HG03575 (cell line): Measurements from ENCODE around the gene ATIC.

Experiments used
- ATAC-seq: cut with Tn5 transposase; IDR thresholded peaks from one replicate; pipeline ENCODE4 v1.9.1; 2021; ENCODE audit not compliant: unreplicated experiment, insufficient number of reproducible peaks, low FRiP score; ENCODE audit errors: extremely low read depth

Gene ATIC

DNA sequence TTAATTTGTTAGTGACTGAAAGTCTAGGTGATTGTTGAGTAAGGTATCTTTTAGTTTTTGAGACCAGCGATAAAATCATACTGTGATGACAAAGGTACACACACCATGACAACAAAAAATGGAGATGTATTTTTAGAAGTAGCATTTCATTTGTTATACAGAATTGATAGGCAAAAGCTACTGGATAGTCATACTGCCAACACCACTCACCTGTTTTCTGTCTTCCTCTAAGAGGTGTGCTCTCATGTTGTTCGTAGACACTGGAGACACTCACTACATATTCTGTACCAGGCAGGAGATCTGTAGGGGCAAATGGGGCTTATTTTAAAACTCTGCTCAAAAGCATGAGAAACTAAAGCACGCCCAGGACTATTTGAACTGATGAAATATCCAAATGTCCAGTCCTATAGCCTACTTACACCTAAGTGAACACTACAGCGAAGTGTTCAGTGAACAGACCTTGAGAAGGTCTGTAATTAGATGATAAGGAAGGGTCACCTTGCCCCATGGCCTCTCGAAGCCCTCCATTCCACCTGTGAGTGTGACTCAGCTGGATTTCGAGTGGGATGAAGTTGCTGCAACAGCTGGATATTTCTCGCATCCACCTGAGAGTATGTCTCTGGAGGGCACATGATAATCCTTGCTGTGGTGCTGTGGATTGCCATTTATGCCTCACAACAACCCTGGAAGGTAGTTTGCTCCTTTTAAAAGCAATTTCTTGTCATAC is 76.3 kb downstream of the ATIC start:
- no peak for ATAC-seq

DNA sequence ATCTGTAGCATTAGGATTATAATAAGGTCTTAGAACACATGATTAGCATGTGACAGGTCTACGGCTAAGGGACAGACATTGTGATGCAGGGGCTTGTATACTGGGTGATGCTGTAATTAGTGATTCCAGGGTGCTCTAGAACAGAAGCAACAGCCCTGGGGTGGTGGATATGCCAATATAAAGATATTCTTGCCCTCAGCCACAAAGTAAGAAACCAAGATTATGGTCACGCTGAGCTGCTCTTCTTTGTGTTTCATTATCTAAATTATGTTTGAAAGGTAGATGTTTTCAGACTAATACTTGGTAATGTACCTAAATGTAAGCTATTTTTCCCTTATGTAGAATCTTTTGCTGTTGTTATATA is 78.7 kb downstream of the ATIC start:
- ATAC-seq = no peak

DNA sequence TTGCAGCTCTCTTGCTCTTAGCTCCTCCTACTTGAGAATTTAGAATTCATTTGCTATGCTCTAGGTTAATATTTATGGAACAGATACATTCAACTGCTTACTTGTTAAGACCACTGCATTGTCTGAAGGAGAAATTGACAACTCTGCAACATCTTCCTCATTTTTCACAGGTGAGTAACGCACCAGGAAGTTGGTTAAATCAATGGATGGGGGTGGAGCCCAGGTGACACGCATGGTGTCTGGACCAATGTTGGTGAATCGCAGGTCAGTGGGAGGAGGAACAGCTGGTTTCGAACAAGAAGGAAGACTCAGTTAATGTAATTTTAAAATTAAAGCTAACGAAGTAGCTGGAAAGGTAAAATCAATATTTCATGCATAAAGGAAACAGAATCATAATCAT is 79.7 kb downstream of the ATIC start:
- ATAC-seq = no peak

DNA sequence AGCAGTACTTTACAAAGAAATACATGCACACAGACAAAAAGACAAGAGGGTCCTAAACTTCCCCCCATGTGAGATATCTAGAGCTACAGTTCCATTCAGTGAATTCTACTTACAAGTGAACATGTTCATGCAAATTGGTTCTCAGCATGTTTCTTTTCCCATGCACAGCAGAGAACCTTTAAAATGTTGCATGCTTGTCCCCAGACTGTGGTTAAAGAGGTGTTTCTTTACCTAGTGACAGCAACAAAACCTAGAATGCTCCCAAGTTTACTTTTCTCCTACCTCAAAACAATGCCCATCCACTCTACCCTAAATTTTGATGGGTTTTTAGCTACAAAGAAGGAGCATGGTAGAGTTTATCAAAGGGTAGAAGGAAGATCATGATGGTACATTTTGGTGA is 80.3 kb downstream of the ATIC start:
- ATAC-seq = no peak

- no peak for ATAC-seq
Measured at GRCh38 chr2:215392687-215393270, 80.9 kb downstream of the ATIC start.

- no peak for ATAC-seq
Measured at GRCh38 chr2:215394102-215394805, 82.4 kb downstream of the ATIC start.

DNA sequence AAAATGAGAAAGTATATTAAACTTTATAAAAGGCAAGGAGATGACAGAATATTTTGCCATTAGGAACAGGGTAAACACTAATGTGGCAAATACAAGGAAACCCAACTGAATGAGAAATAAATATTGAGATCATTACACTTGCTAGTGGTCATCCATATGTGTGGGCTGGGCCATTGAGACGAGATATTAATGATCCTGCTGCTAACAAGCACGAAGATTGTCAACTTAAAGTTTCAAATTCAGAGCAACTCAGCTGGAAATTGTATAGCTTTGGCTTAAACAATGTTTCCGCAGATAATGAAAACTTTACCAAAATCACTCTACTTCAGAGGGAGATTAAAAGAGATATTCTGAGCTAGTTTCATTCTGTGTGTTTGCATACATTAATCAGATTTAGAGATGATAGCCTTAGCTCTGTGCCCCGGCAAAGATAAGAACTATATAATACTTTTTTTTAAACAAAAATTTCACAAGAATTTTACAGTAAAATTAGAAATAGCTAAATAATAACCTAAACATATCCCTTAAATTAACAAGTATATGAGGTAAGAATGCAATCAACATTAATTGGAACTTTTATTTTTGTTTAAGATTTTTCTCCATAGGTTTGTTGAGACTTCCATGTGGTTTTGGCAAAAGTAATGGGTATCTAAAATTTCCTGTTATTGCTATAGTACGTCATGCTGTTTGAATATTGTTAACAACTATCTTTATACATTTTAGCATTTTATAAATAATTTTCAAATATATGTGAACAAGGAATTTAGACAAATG is 84.0 kb downstream of the ATIC start:
- ATAC-seq = no peak

- no peak for ATAC-seq
Measured at GRCh38 chr2:215396595-215397313, 84.9 kb downstream of the ATIC start.

DNA sequence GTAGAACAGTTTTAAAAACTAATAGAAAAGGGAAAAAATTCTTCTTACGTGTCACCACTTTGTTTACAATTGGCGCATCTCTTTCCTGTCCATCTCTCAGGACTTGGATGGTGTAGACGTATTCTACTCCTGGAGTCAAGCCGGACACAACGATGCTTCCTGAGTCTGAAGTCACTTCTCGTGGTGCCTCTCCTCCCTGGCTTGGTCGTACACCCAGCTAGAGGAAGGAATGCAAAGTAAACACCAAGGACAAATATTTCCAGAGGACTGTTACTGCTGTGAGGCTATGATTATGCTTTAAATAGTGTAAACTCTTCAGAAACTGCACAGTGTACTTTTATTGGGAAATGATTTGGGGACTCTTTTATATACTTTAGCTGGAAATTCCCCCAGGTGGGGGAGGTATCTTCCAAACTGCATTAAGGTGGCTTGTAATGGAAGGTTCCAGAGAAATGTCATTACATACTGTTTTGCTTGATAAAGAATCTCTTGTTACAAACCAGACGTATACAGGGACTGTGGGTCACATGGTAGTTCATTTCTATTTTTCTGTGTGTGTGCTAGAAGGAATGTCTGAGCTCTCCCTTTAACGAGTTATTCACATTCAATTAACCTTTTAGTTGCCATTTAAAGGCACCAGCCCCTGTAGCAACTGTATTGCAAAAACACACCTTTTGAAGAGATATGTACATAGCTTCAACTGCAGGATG is 85.9 kb downstream of the ATIC start:
- no peak for ATAC-seq

DNA sequence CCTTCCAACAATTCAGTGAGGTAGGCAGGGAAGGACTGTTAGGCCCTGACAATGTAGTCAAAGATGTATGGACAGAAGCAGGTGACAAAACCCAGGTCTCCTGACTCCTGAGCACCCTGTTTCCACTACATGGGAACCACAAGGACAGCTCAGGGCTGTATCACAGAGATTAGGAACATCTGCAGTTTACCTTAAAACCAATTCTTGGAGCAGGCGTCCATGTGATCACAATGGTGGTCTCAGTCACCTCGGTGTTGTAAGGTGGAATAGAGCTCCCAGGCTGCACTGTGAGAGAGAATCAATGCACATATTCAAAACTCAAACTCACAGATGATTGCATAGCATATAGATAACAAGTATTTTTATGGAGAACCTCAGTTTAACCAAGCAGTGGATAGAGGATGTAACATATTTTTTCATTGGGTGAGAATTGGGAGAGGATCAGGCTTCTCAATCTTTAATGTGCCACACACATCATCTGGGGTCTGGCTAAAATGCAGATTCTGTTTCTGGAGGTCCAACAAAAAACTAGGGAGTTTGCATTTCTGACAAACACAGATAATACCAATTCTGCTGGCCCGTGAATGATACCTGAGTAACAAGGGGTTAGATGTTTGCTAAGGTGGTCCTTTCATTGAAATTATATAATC is 87.3 kb downstream of the ATIC start:
- ATAC-seq = no peak
